NCI-H345 treated with DMSO at 0.1 percent for 48 hours (cell line): Measurements from ENCODE around the gene RANBP1.
"Not testable (repeated sequence)": the region's sequence is repeated elsewhere in the genome, so short reads cannot be mapped to it uniquely, and the experiment has no call there.

Experiments
- DNase-seq: peaks from one replicate; lab custom pipeline; 2025; ENCODE audit not compliant: unreplicated experiment; lab: John Stamatoyannopoulos, UW

RANBP1 gene

DNA sequence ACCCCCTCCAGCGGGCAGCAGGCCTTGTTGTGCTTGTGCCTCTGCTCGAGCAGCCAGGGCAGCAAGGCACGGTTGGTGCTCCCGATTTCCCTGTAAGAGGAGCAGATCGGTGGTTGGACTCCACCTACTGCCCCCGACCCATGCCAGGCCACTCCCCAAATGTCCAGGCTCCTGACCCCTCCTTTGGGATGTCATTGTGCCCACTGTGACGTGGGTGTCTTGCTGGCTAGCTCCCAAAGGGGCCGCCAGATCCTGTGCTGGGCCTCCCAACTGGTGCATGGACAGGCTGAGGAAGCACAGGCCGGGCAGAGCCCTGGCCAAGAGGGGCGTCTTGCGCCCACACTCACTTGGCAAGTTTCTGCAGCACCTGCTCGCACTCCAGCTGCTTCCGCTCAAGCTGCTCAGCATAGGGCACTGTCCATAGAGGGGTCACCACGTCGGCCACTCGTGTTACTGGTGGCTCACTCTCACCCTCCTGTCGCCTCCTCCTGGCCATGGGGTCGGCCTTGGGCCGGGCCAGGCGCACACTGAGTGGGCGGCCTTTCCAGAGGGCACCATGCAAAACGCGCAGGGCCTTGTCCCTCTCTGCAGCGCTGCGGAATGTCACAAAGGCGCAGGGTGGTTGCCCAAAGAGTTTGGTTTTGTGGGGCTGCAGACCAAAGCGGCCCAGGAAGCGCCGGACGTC lies at the start of gene RANBP1:
Gene RANBP1 (plus strand): TSS at position 414 of the 685 bp plus-strand sequence. CDS start 81 bp downstream, at position 495.
- DNase-seq, result no peak

DNA sequence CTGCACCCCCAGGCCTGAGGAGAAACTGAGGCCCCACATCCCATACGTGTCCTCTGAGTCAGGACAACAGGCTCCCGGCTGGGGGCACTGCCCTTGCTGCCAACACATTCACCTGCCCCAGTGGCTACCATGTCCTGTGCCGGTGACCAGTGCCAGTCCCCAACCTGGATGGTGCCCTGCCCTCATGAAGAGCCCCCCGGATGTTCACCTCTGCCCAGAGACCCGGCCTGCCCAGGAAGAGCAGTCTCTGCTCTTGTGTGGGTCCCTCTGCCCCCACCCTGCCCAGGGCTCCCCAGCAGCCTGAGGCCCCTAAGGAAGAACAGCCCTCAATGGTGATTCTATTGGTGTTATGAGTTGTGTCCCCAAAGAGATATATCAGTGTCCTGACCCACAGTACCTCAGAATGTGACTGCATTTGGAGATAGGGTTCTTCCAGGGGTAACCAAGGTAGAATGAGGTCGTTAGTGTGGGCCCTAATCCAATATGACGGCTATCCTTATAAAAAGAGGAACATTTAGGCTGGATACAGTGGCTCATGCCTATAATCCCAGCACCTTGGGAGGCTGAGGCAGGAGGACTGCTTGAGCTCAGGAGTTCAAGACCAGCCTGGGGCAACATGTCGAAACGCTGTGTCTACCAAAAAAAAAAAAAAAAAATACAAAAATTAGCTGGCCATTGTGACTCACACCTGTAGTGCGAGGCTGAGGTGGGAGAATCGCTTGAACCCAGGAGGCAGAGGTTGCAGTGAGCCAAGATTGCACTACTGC lies 49.1 kb upstream of the RANBP1 start:
- no peak for DNase-seq

- not testable (repeated sequence) for DNase-seq
Measured at GRCh38 chr22:20067384-20067682, 48.6 kb upstream of the RANBP1 start.

- no peak for DNase-seq
Measured at GRCh38 chr22:20068640-20069039, 47.3 kb upstream of the RANBP1 start.

DNA sequence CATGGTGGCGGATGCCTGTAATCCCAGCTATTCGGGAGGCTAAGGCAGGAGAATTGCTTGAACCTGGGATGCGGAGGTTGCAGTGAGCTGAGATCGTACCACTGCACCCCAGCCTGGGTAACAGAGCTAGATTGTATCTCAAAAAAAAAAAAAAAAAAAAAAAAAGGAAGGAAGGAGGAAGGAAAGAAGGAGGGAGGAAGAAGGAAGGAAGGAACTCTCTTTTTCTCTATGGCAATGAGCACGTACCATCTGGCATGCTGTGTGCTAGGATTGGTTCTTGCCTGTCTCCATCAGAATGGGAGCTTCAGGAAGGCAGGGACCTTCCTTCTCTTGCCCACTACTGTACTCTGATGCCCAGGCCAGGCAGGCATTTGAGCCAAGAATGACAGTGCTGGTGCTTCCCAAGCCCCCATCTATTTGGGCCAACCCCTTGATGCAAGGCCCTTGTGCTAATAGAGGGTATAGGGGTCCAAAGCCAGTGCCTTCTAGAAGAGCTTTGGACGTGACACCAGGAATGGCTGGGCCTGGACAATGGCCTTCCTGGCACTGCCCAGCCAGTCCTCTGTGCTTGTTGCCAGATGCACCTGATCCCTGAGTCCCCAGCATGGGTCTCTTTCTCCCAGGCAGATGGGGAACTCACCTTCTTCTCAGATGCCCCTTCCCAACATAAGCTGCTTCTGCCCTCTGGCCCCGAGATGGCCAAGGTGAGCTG lies 46.4 kb upstream of the RANBP1 start:
- no peak for DNase-seq

GRCh38 chr22:20071524-20071972 lies 44.4 kb upstream of the RANBP1 start:
- no peak for DNase-seq

- no peak for DNase-seq
Measured at GRCh38 chr22:20076627-20077172, 39.2 kb upstream of the RANBP1 start.

GRCh38 chr22:20079745-20080444 lies 36.0 kb upstream of the RANBP1 start, which contains the start of gene DGCR8:
TSS of gene DGCR8 (plus strand) at chr22:20080241. CDS start at chr22:20085964, 5,723 bp downstream.
- peak; percentile 71 for DNase-seq

DNA sequence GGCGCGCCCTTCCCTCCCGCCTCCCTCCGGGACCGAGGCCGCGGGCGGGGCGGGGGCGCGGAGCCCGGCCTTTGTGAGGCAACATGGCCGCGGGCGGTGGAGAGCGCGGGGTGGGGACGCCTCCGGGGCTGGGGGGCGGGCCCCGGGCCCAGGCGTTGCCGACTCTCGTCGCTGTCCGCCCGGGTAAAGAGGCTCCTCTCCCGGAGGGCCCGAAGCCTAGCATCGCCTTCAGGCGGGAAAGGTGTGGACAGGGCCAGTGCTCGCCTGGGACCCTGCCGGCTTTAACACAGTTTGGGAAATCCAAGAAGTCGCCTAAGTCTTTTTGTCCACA lies 35.5 kb upstream of the RANBP1 start:
- no peak for DNase-seq

- DNase-seq, result no peak
Measured at GRCh38 chr22:20080776-20081654, 34.9 kb upstream of the RANBP1 start.

GRCh38 chr22:20083157-20083890 lies 32.6 kb upstream of the RANBP1 start:
- DNase-seq, result no peak

- no peak for DNase-seq
Measured at GRCh38 chr22:20083891-20084546, 31.9 kb upstream of the RANBP1 start.

GRCh38 chr22:20084547-20085413 lies 31.1 kb upstream of the RANBP1 start:
- no peak for DNase-seq

- DNase-seq, result no peak
Measured at GRCh38 chr22:20085651-20086050, 30.3 kb upstream of the RANBP1 start.

- DNase-seq, result no peak
Measured at GRCh38 chr22:20086101-20086599, 29.8 kb upstream of the RANBP1 start.

- DNase-seq, result no peak
Measured at GRCh38 chr22:20086763-20087162, 29.1 kb upstream of the RANBP1 start.

GRCh38 chr22:20087319-20088262 lies 28.3 kb upstream of the RANBP1 start:
- no peak for DNase-seq
